Endothelial cell of umbilical vein (primary cell): ENCODE data around the gene ZP1. TPM values are rescaled to one million over a fixed set of nuclear protein-coding genes. Genes with fewer than 3 reads are reported as not detected.

ENCODE experiments used
- BruUV-seq: library from RNA; stranded (reverse); fragments of 400-500 nt; replicated peaks from 2 replicates; lab custom pipeline; 2021; lab: Mats Ljungman, UMichigan
- CTCF ChIA-PET: fragments of 300-600, 350-600 bp; sonication (Branson Sonifier 250); formaldehyde crosslinking; loops from one replicate; lab custom pipeline; 2021; ENCODE audit warnings: antibody characterized with exemption, inconsistent platforms; lab: Charles Lee
- POLR2A ChIA-PET: fragments of 300-600, 350-600 bp; sonication (Branson Sonifier 250); formaldehyde crosslinking; loops from one replicate; lab custom pipeline; 2021; ENCODE audit warnings: antibody characterized with exemption, inconsistent platforms; lab: Charles Lee
- DNase-seq: peaks from one replicate; pipeline ENCODE4 v3.0.0-alpha.2; 2011; ENCODE audit warnings: low read depth, low spot score
- FAIRE-seq: peaks from 2 replicates; lab custom pipeline; 2011; peaks lifted over from hg19 to GRCh38; lab: Jason Lieb, UNC
- H2AFZ ChIP-seq: 2 replicates; pipeline ENCODE4 v1.6.0; 2012; ENCODE audit warnings: low read depth, low read length, control low read depth, inconsistent platforms
- H3K27ac ChIP-seq: 2 replicates; pipeline ENCODE4 v1.5.1; 2011; ENCODE audit warnings: low read depth, mild to moderate bottlenecking, control low read depth, low read length, moderate library complexity; ENCODE audit not compliant: insufficient read depth
- H3K27me3 ChIP-seq, 2 experiments: 2 replicates each; pipeline versions ENCODE4 v1.6.0 to v1.6.1; 2011; ENCODE audit warnings: low read length in 2 of 2, mixed read lengths in 1 of 2; ENCODE audit not compliant: control insufficient read depth in 2 of 2, insufficient read depth in 2 of 2
- H3K36me3 ChIP-seq, 2 experiments: 2 replicates in 1 of 2; 3 replicates in 1 of 2; pipeline ENCODE4 v1.5.1; 2011; ENCODE audit warnings: low read length in 2 of 2, mild to moderate bottlenecking in 1 of 2, moderate library complexity in 1 of 2; ENCODE audit not compliant: control insufficient read depth in 2 of 2, insufficient read depth in 2 of 2; ENCODE audit errors: extremely low read depth in 1 of 2
- H3K4me1 ChIP-seq: 3 replicates; pipeline ENCODE4 v1.5.1; 2011; ENCODE audit warnings: mild to moderate bottlenecking, low read length; ENCODE audit not compliant: control insufficient read depth, insufficient read depth; ENCODE audit errors: extremely low read depth
- H3K4me2 ChIP-seq: 2 replicates; pipeline ENCODE4 v1.6.1; 2011; ENCODE audit warnings: low read length, control low read depth, mixed read lengths; ENCODE audit not compliant: insufficient read depth
- H3K4me3 ChIP-seq, 3 experiments: fragments of 200-600 bp in 1 of 3; sonication (generic), shearing (Covaris generic) in 1 of 3; replicated peaks in 1 of 3; 2 replicates each; pipeline ENCODE4 v1.5.1; 2011 to 2016; ENCODE audit warnings: control low read depth in 3 of 3, low read length in 3 of 3, mild to moderate bottlenecking in 2 of 3, inconsistent platforms in 1 of 3, low read depth in 1 of 3, moderate library complexity in 1 of 3; ENCODE audit not compliant: insufficient read depth in 1 of 3
- H3K79me2 ChIP-seq: 2 replicates; pipeline ENCODE4 v1.6.0; 2012; ENCODE audit warnings: low read length, inconsistent platforms; ENCODE audit not compliant: control insufficient read depth, insufficient read depth
- H3K9ac ChIP-seq: replicated peaks from 2 replicates; pipeline ENCODE3; 2011; ENCODE audit warnings: low read length, control low read depth; ENCODE audit not compliant: insufficient read depth; ENCODE audit errors: extremely low read depth
- H3K9me1 ChIP-seq: replicated peaks from 3 replicates; pipeline ENCODE4 v1.6.0; 2011; ENCODE audit warnings: mild to moderate bottlenecking, low read length; ENCODE audit not compliant: control insufficient read depth, insufficient read depth; ENCODE audit errors: extremely low read depth
- H3K9me3 ChIP-seq: replicated peaks from 2 replicates; pipeline ENCODE4 v1.5.1; 2012; ENCODE audit warnings: low read length, inconsistent platforms; ENCODE audit not compliant: control insufficient read depth, insufficient read depth
- H4K20me1 ChIP-seq: replicated peaks from 2 replicates; pipeline ENCODE3; 2011; ENCODE audit warnings: mild to moderate bottlenecking, low read length; ENCODE audit not compliant: control insufficient read depth, insufficient read depth; ENCODE audit errors: extremely low read depth
- FOS ChIP-seq: IDR thresholded peaks from 2 replicates; pipeline ENCODE4 v1.6.1; 2011; ENCODE audit warnings: mild to moderate bottlenecking, low read length, moderate library complexity, borderline replicate concordance; ENCODE audit not compliant: insufficient read depth
- GATA2 ChIP-seq: IDR thresholded peaks from 2 replicates; pipeline ENCODE4 v1.7.0; 2011; ENCODE audit warnings: low read depth, mild to moderate bottlenecking, moderate library complexity, mixed read lengths, low read length; ENCODE audit not compliant: insufficient read length, insufficient read depth
- MYC ChIP-seq: IDR thresholded peaks from one replicate; pipeline ENCODE4 v1.6.1; 2011; ENCODE audit warnings: mild to moderate bottlenecking, low read depth, low read length
- POLR2A ChIP-seq: IDR thresholded peaks from 2 replicates; pipeline ENCODE4 v1.6.1; 2012; ENCODE audit warnings: low read depth, mild to moderate bottlenecking, control low read depth, low read length
- POLR2AphosphoS5 ChIP-seq: IDR thresholded peaks from 2 replicates; pipeline ENCODE4 v1.6.1; 2012; ENCODE audit warnings: low read depth, mild to moderate bottlenecking, control low read depth, low read length, moderate library complexity; ENCODE audit not compliant: insufficient read depth
- dilution Hi-C: fragments of 300-500 bp; cut with MboI; formaldehyde crosslinking; loops from one replicate; pipeline ENCODE4 v1.15.0; 2019; ENCODE audit warnings: low sequenced_read_pairs; ENCODE audit not compliant: extremely low pct_ligation_motif_present
- intact Hi-C: fragments of 100-400 bp; cut with micrococcal nuclease; formaldehyde crosslinking; loops from one replicate; pipeline ENCODE4 v1.10.0; 2022
- polyA plus RNA-seq, 4 experiments: library from polyadenylated mRNA; depleted of rRNA in 3 of 4; stranded (reverse) in 3 of 4; unstranded in 1 of 4; fragments of >200 nt; gene quantifications; 2 replicates each; pipeline versions ENCODE4 v1.2.1 to v1.2.3, GENCODE V29; 2011 to 2012; ENCODE audit warnings: missing spikeins in 1 of 4
- total RNA-seq: library from RNA; stranded (reverse); gene quantifications from 2 replicates; pipeline ENCODE4 v1.2.3, GENCODE V29; 2021
- TF ChIP-seq, protein P1 (sequence below): IDR thresholded peaks from 2 replicates; pipeline ENCODE4 v1.6.1; 2011; ENCODE audit not compliant: insufficient read depth, insufficient read length

Gene ZP1
- total and polyA plus RNA-seq, 2 donors (not counting 3 experiments of a cell fraction or from before 2014, with no cell fraction given), result not detected

DNA sequence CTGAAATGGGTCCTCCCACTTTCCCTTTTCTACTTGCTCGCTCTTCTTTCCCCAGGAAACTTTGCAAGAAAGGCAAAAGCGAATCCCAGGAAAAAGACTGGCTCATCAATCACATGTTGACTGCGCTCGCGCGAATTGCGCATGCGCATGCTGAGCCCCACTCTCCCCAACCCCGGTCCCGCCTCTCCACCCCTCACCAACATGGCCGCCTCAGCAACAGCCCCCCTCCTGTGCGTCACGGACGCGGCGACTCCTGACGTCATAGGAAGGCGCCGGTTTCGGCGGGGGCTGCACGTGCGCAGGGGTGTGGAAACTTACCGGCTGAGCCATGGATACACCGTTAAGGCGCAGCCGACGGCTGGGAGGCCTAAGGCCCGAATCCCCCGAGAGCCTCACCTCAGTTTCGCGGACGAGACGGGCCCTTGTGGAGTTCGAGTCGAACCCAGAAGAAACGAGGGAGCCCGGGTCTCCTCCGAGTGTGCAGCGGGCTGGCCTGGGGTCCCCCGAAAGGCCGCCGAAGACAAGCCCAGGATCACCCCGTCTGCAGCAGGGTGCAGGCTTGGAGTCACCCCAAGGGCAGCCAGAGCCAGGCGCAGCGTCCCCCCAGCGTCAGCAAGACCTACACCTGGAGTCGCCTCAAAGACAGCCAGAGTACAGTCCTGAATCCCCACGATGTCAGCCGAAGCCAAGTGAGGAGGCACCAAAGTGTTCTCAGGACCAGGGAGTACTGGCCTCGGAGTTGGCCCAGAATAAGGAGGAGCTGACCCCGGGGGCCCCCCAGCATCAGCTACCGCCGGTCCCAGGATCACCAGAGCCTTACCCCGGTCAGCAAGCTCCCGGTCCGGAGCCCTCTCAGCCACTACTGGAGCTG, 25.3 kb upstream of the ZP1 start, which contains the start of gene CCDC86:
CCDC86 (plus strand) TSS at position 317 of the 871 bp plus-strand sequence; CDS start at position 329, 12 bp downstream.
- peak within 1 kb of the TSS; percentile 65 for H2AFZ ChIP-seq
- H3K4me1 ChIP-seq, result peaks cover 37% of the 10 kb centered on the region
- no peaks in the 10 kb centered on the region for H3K36me3 ChIP-seq
- BruUV-seq, result TSS peak; percentile 65
- POLR2A ChIA-PET, result no interaction called here
- peak within 1 kb of the TSS; percentile 79 for H3K4me2 ChIP-seq
- peak; percentile 59 for TF ChIP-seq POLR2A
- TF ChIP-seq MYC, result peak; percentile 100
- TF ChIP-seq GATA2, result no peak
- TF ChIP-seq, protein P1, sequence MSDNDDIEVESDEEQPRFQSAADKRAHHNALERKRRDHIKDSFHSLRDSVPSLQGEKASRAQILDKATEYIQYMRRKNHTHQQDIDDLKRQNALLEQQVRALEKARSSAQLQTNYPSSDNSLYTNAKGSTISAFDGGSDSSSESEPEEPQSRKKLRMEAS, result peak; percentile 98
- TF ChIP-seq FOS, result no peak
- TF ChIP-seq POLR2AphosphoS5, result peak; percentile 87
- H3K79me2 ChIP-seq, result peaks cover 47% of the 10 kb centered on the region
- dilution Hi-C loops, result no loop called here
- DNase-seq (peak; percentile 96), FAIRE-seq (peak; percentile 98)
- H3K27ac ChIP-seq, result peak within 1 kb of the TSS; percentile 65
- no peaks in the 10 kb centered on the region for H3K27me3 ChIP-seq
- H3K9ac ChIP-seq, result peak within 1 kb of the TSS; percentile 77
- intact Hi-C loops, result loop anchor here (1.0 kb wide), 1 partner anchor 73 kb away; no protein-coding TSS in a partner anchor
- peak within 1 kb of the TSS; percentile 64 to 74 (median 73) for H3K4me3 ChIP-seq
- no peaks in the 10 kb centered on the region for H3K9me1 ChIP-seq
- CTCF ChIA-PET, result interaction anchor here (0.9 to 5.0 kb wide), 10 partner anchors 10 to 83 kb away, joined by 3 to 34 read pairs (median 8); no protein-coding TSS in a partner anchor
- H3K9me3 ChIP-seq, result no peaks in the 10 kb centered on the region
- H4K20me1 ChIP-seq, result no peaks in the 10 kb centered on the region
